HG02884 (cell line): ENCODE results near the gene CELF2.
"Not testable (repeated sequence)": the region's sequence is repeated elsewhere in the genome, so short reads cannot be mapped to it uniquely, and the experiment has no call there.

Experiments
- ATAC-seq: cut with Tn5 transposase; IDR thresholded peaks from one replicate; pipeline ENCODE4 v1.9.1; 2021; ENCODE audit warnings: mild to moderate bottlenecking, moderate library complexity; ENCODE audit not compliant: unreplicated experiment

CELF2 gene

GRCh38 chr10:11336722-11337162 lies 319.1 kb downstream of the CELF2 start:
- ATAC-seq: no peak

- no peak for ATAC-seq
These were observed 319.8 kb downstream of the CELF2 start for GRCh38 chr10:11337516-11337915.

GRCh38 chr10:11338160-11338844 lies 320.6 kb downstream of the CELF2 start:
- ATAC-seq: no peak

- no peak for ATAC-seq
These were observed 321.3 kb downstream of the CELF2 start for GRCh38 chr10:11339013-11339412.

GRCh38 chr10:11339660-11340059 lies 322.0 kb downstream of the CELF2 start:
- no peak for ATAC-seq

- ATAC-seq: no peak
These were observed 323.8 kb downstream of the CELF2 start for GRCh38 chr10:11341283-11341960.

GRCh38 chr10:11344081-11344480 lies 326.4 kb downstream of the CELF2 start:
- ATAC-seq: no peak

GRCh38 chr10:11344550-11344949 lies 326.9 kb downstream of the CELF2 start:
- no peak for ATAC-seq

- ATAC-seq: no peak
These were observed 327.8 kb downstream of the CELF2 start for GRCh38 chr10:11345224-11346054.

- not testable (repeated sequence) for ATAC-seq
These were observed 329.9 kb downstream of the CELF2 start for GRCh38 chr10:11347580-11347979.

GRCh38 chr10:11351801-11352200 lies 334.1 kb downstream of the CELF2 start:
- ATAC-seq: no peak

- ATAC-seq: no peak
These were observed 335.6 kb downstream of the CELF2 start for GRCh38 chr10:11353006-11353896.

- no peak for ATAC-seq
These were observed 337.2 kb downstream of the CELF2 start for GRCh38 chr10:11354823-11355222.

GRCh38 chr10:11355592-11355991 lies 337.9 kb downstream of the CELF2 start:
- ATAC-seq: no peak

- no peak for ATAC-seq
These were observed 339.8 kb downstream of the CELF2 start for GRCh38 chr10:11357439-11357838.

GRCh38 chr10:11358011-11358410 lies 340.3 kb downstream of the CELF2 start:
- ATAC-seq: no peak

GRCh38 chr10:11358923-11359575 lies 341.4 kb downstream of the CELF2 start:
- no peak for ATAC-seq

- no peak for ATAC-seq
These were observed 342.2 kb downstream of the CELF2 start for GRCh38 chr10:11359869-11360268.

GRCh38 chr10:11363497-11363896 lies 345.8 kb downstream of the CELF2 start:
- no peak for ATAC-seq

GRCh38 chr10:11364241-11364640 lies 346.6 kb downstream of the CELF2 start:
- ATAC-seq: no peak
